ENCODE results near the gene CUX1.

The CUX1 gene

GRCh38 chr7:101950450-101951119 lies 133.2 kb downstream of the CUX1 start:
- TF ChIP-seq, protein P1, sequence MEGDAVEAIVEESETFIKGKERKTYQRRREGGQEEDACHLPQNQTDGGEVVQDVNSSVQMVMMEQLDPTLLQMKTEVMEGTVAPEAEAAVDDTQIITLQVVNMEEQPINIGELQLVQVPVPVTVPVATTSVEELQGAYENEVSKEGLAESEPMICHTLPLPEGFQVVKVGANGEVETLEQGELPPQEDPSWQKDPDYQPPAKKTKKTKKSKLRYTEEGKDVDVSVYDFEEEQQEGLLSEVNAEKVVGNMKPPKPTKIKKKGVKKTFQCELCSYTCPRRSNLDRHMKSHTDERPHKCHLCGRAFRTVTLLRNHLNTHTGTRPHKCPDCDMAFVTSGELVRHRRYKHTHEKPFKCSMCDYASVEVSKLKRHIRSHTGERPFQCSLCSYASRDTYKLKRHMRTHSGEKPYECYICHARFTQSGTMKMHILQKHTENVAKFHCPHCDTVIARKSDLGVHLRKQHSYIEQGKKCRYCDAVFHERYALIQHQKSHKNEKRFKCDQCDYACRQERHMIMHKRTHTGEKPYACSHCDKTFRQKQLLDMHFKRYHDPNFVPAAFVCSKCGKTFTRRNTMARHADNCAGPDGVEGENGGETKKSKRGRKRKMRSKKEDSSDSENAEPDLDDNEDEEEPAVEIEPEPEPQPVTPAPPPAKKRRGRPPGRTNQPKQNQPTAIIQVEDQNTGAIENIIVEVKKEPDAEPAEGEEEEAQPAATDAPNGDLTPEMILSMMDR (IDR thresholded peaks at IDR 0.05; ENCODE audit: borderline replicate concordance, insufficient read depth, low read depth, low read length), result no peak
- no peak overlapping the region for H3K4me3 ChIP-seq (ENCODE audit: low read depth, low read length)

DNA sequence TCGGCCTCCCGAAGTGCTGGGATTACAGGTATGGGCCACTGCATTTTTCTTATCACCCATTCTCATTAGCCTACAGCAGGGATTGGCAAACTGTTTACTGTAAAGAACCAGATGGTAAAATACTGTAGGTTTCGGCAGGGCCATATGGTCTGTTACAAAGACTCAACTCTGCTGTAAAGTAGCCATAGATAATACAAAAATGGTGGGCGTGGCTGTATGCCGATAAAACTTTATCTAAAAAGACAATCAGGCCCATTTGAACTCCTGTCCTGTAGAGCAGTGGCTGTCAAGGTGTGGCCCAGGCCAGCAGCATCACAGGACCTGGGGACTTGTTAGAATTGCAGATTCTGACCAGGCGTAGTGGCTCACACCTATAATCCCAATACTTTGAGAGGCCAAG lies 134.3 kb downstream of the CUX1 start:
- no peak overlapping the region for H3K4me3 ChIP-seq (ENCODE audit: low read depth, low read length)
- TF ChIP-seq, protein P1 (IDR thresholded peaks at IDR 0.05; ENCODE audit: borderline replicate concordance, insufficient read depth, low read depth, low read length), result no peak

GRCh38 chr7:101952355-101953247 lies 135.2 kb downstream of the CUX1 start:
- H3K4me3 ChIP-seq (ENCODE audit: low read depth, low read length), result no peak overlapping the region
- TF ChIP-seq, protein P1 (IDR thresholded peaks at IDR 0.05; ENCODE audit: borderline replicate concordance, insufficient read depth, low read depth, low read length), result no peak

DNA sequence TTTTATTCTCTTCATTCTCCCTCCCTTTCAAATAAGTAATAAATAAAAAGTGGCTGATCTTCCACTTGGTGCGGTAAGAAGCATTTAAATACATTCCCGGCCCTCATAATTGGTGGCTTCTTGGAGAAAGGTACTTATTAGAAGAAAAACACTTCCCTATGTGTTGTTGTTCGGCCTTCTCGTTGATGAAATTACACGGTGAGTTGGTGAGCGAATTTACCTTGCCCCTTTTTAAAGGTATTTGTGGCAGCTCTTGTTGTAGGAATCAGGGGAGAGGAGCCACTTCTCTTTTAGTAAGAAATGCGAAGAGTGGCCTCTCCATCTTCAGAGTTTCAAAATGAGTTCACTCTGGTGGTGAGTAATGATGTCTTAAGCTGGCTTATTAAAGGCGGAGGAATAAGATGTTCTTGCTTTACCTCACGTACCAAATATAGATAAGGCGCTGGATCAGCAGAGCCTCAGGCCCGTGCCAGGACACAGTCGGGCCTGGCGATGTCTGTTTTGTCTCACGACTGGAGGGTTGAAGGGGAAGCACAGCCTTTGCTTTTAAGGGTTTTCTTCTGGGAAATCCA lies 135.9 kb downstream of the CUX1 start:
- TF ChIP-seq, protein P1 (IDR thresholded peaks at IDR 0.05; ENCODE audit: borderline replicate concordance, insufficient read depth, low read depth, low read length), result no peak
- H3K4me3 ChIP-seq (ENCODE audit: low read depth, low read length), result no peak overlapping the region

- no peak overlapping the region for H3K4me3 ChIP-seq (ENCODE audit: low read depth, low read length)
- TF ChIP-seq, protein P1 (IDR thresholded peaks at IDR 0.05; ENCODE audit: borderline replicate concordance, insufficient read depth, low read depth, low read length), result no peak
Observed at GRCh38 chr7:101954499-101954898, 137.1 kb downstream of the CUX1 start.

GRCh38 chr7:101956130-101956529 lies 138.7 kb downstream of the CUX1 start:
- H3K4me3 ChIP-seq (ENCODE audit: low read depth, low read length), result no peak overlapping the region
- TF ChIP-seq, protein P1 (IDR thresholded peaks at IDR 0.05; ENCODE audit: borderline replicate concordance, insufficient read depth, low read depth, low read length), result no peak
